Neural cell (in vitro differentiated cells): Measurements from ENCODE around the gene NPAS3. TPM values are rescaled to one million over a fixed set of nuclear protein-coding genes. Genes with fewer than 3 reads are reported as not detected.

ENCODE experiments used
- H2AFZ ChIP-seq: fragments of 200-600, 300-800 bp; sonication (generic), shearing (Covaris generic); 2 replicates; pipeline ENCODE4 v1.6.0; 2014; ENCODE audit warnings: low read depth, mild to moderate bottlenecking, antibody characterized with exemption, low read length, moderate library complexity
- H3F3A ChIP-seq: fragments of 200-600 bp; shearing (Covaris generic); 2 replicates; pipeline ENCODE4 v1.6.1; 2016; ENCODE audit warnings: mild to moderate bottlenecking, moderate library complexity, mixed read lengths, antibody characterized with exemption, low read length; ENCODE audit not compliant: insufficient read depth, poor library complexity, severe bottlenecking
- H3K27ac ChIP-seq: fragments of 200-600, 300-800 bp; sonication (generic), shearing (Covaris generic); 2 replicates; pipeline ENCODE4 v1.5.1; 2014; ENCODE audit warnings: mild to moderate bottlenecking, low read length, moderate library complexity
- H3K27me3 ChIP-seq: fragments of 300-800, 200-600 bp; sonication (generic), shearing (Covaris generic); 2 replicates; pipeline ENCODE4 v1.6.0; 2014; ENCODE audit warnings: mild to moderate bottlenecking, low read depth, low read length, moderate library complexity; ENCODE audit not compliant: insufficient read depth
- H3K36me3 ChIP-seq: fragments of 300-800, 200-600 bp; sonication (generic), shearing (Covaris generic); 2 replicates; pipeline ENCODE4 v1.5.1; 2014; ENCODE audit warnings: mild to moderate bottlenecking, antibody characterized with exemption, low read length, moderate library complexity; ENCODE audit not compliant: insufficient read depth
- H3K4me2 ChIP-seq: fragments of 300-800, 200-600 bp; sonication (generic), shearing (Covaris generic); 2 replicates; pipeline ENCODE4 v1.6.0; 2014; ENCODE audit warnings: mild to moderate bottlenecking, low read length
- H3K4me3 ChIP-seq: fragments of 300-800, 200-600 bp; sonication (generic), shearing (Covaris generic); 2 replicates; pipeline ENCODE4 v1.5.1; 2014; ENCODE audit warnings: mild to moderate bottlenecking, low read length, moderate library complexity
- H3K79me2 ChIP-seq: fragments of 200-600 bp; shearing (Covaris generic); replicated peaks from 2 replicates; pipeline ENCODE4 v1.6.0; 2014; ENCODE audit warnings: mild to moderate bottlenecking, low read length, moderate library complexity; ENCODE audit not compliant: insufficient read depth
- H3K9ac ChIP-seq: fragments of 300-800, 200-600 bp; sonication (generic), shearing (Covaris generic); 2 replicates; pipeline ENCODE4 v1.6.1; 2016; ENCODE audit warnings: mild to moderate bottlenecking, low read length, mixed read lengths
- H3K9me2 ChIP-seq: fragments of 200-600 bp; shearing (Covaris generic); 2 replicates; pipeline ENCODE4 v1.6.1; 2016; ENCODE audit warnings: mild to moderate bottlenecking, low read length, mixed read lengths; ENCODE audit not compliant: insufficient read depth
- H3K9me3 ChIP-seq: fragments of 200-600, 300-800 bp; sonication (generic), shearing (Covaris generic); 2 replicates; pipeline ENCODE4 v1.6.1; 2016; ENCODE audit warnings: mild to moderate bottlenecking, mixed run types, low read length, moderate library complexity, mixed read lengths
- H4K20me1 ChIP-seq: fragments of 200-600 bp; shearing (Covaris generic); 2 replicates; pipeline ENCODE4 v1.6.1; 2016; ENCODE audit warnings: mild to moderate bottlenecking, mixed run types; ENCODE audit not compliant: insufficient read depth
- CTCF ChIP-seq: fragments of 450-650 bp; IDR thresholded peaks from 2 replicates; pipeline ENCODE4 v1.5.1; 2014; ENCODE audit warnings: antibody characterized with exemption, mild to moderate bottlenecking, moderate library complexity; ENCODE audit not compliant: poor library complexity, severe bottlenecking
- EP300 ChIP-seq: fragments of 450-650 bp; conservative IDR thresholded peaks from 2 replicates; pipeline ENCODE4 v1.6.1; 2014; ENCODE audit warnings: antibody characterized with exemption, mild to moderate bottlenecking, moderate library complexity; ENCODE audit not compliant: poor library complexity, severe bottlenecking
- EZH2 ChIP-seq: fragments of 200-600, 300-800 bp; shearing (Covaris generic), sonication (generic); IDR thresholded peaks from 2 replicates; pipeline ENCODE4 v1.6.1; 2014; ENCODE audit warnings: antibody characterized with exemption, low read length, borderline replicate concordance, mild to moderate bottlenecking; ENCODE audit not compliant: insufficient read depth, poor library complexity, severe bottlenecking
- MXI1 ChIP-seq: fragments of 450-650 bp; conservative IDR thresholded peaks from 2 replicates; pipeline ENCODE4 v1.6.1; 2014; ENCODE audit warnings: antibody characterized with exemption, mild to moderate bottlenecking; ENCODE audit not compliant: poor library complexity, severe bottlenecking
- POLR2AphosphoS5 ChIP-seq: IDR thresholded peaks from 2 replicates; pipeline ENCODE4 v1.6.1; 2012
- RAD21 ChIP-seq: fragments of 450-650 bp; conservative IDR thresholded peaks from 2 replicates; pipeline ENCODE4 v1.6.1; 2014; ENCODE audit warnings: antibody characterized with exemption, mild to moderate bottlenecking, moderate library complexity
- REST ChIP-seq: IDR thresholded peaks from 2 replicates; pipeline ENCODE4 v1.6.1; 2012; ENCODE audit warnings: borderline replicate concordance
- SMC3 ChIP-seq: fragments of 450-650 bp; conservative IDR thresholded peaks from 2 replicates; pipeline ENCODE4 v1.6.1; 2014; ENCODE audit warnings: antibody characterized with exemption, mild to moderate bottlenecking, moderate library complexity; ENCODE audit not compliant: poor library complexity
- TAF1 ChIP-seq: IDR thresholded peaks from 2 replicates; pipeline ENCODE4 v1.6.1; 2012; ENCODE audit warnings: low read depth
- polyA plus RNA-seq: library from polyadenylated mRNA; depleted of rRNA; stranded (reverse); fragments of >200 nt; gene quantifications from 2 replicates; pipeline ENCODE4 v1.2.3, GENCODE V29; 2014

NPAS3 gene
- polyA plus RNA-seq, 1 donor from 2014 or later = 1.3 TPM

- no peaks in the 10 kb centered on the region for H3F3A ChIP-seq
- H2AFZ ChIP-seq = no peak overlapping the region
- no peak overlapping the region for H3K9ac ChIP-seq
- no peak overlapping the region for H3K4me2 ChIP-seq
- TF ChIP-seq REST (no peak), EP300 (no peak), EZH2 (no peak), MXI1 (no peak), RAD21 (no peak), TAF1 (no peak), SMC3 (no peak)
- H3K27ac ChIP-seq = no peak overlapping the region
- no peaks in the 10 kb centered on the region for H3K9me2 ChIP-seq
- H3K36me3 ChIP-seq = no peaks in the 10 kb centered on the region
- H3K27me3 ChIP-seq = no peaks in the 10 kb centered on the region
- H3K9me3 ChIP-seq = no peaks in the 10 kb centered on the region
- no peaks in the 10 kb centered on the region for H4K20me1 ChIP-seq
- no peaks in the 10 kb centered on the region for H3K79me2 ChIP-seq
- no peak overlapping the region for H3K4me3 ChIP-seq
Measured at GRCh38 chr14:33287189-33287588, 348.5 kb downstream of the NPAS3 start.

GRCh38 chr14:33290641-33291040, 352.0 kb downstream of the NPAS3 start:
- Histone ChIP-seq H3K4me3 (no peak overlapping the region), H3K9ac (no peak overlapping the region), H3K9me2 (no peaks in the 10 kb centered on the region), H4K20me1 (no peaks in the 10 kb centered on the region), H3K36me3 (no peaks in the 10 kb centered on the region), H3K27me3 (no peaks in the 10 kb centered on the region), H3K79me2 (peaks cover 3% of the 10 kb centered on the region), H2AFZ (no peak overlapping the region), H3F3A (no peaks in the 10 kb centered on the region), H3K4me2 (no peak overlapping the region), H3K27ac (no peak overlapping the region), H3K9me3 (no peaks in the 10 kb centered on the region)
- no peak for TF ChIP-seq CTCF

- Histone ChIP-seq H3F3A (no peaks in the 10 kb centered on the region), H3K9ac (no peak overlapping the region), H3K9me2 (no peaks in the 10 kb centered on the region), H3K4me3 (no peak overlapping the region), H3K9me3 (no peaks in the 10 kb centered on the region), H3K79me2 (peaks cover 3% of the 10 kb centered on the region), H3K27me3 (no peaks in the 10 kb centered on the region), H2AFZ (no peak overlapping the region), H3K36me3 (no peaks in the 10 kb centered on the region), H3K4me2 (no peak overlapping the region), H3K27ac (no peak overlapping the region), H4K20me1 (no peaks in the 10 kb centered on the region)
- TF ChIP-seq EZH2 (no peak), POLR2AphosphoS5 (peak; percentile 55), EP300 (peak; percentile 63), TAF1 (no peak), SMC3 (no peak)
Measured at GRCh38 chr14:33291529-33292104, 352.9 kb downstream of the NPAS3 start.
